K562 (cell line): Measurements from ENCODE around the gene DNAJC6. TPM values are rescaled to one million over a fixed set of nuclear protein-coding genes. Genes with fewer than 3 reads are reported as not detected.

Experiments
- ATAC-seq: fragments of 200-7000 bp; cut with Tn5 transposase; 3 replicates; pipeline ENCODE4 v1.9.1; 2020; ENCODE audit warnings: moderate library complexity
- BruUV-seq: library from RNA; stranded (reverse); fragments of 400-500 nt; replicated peaks from 2 replicates; lab custom pipeline; 2021; lab: Mats Ljungman, UMichigan
- CTCF ChIA-PET: fragments of 300-600 bp; formaldehyde crosslinking; extraction: SDS; loops from one replicate; lab custom pipeline; 2021; ENCODE audit warnings: low intra/inter-chr PET ratio; lab: Yijun Ruan, JAX
- POLR2A ChIA-PET: fragments of 300-600, 350-650 bp; sonication (Branson Sonifier 250); formaldehyde crosslinking; extraction: SDS; loops from one replicate; lab custom pipeline; 2021; ENCODE audit warnings: antibody characterized with exemption, inconsistent platforms; lab: Yijun Ruan, JAX
- DNase-seq, 4 experiments: peaks; one replicate each; pipeline versions ENCODE4 v3.0.0 to v3.0.0-alpha.2; 2011 to 2018; ENCODE audit warnings: low spot score in 3 of 4, mixed read lengths in 3 of 4; ENCODE audit errors: extremely low read depth in 1 of 4
- FAIRE-seq: peaks from 2 replicates; lab custom pipeline; 2011; peaks lifted over from hg19 to GRCh38; lab: Jason Lieb, UNC
- H2AFZ ChIP-seq: 2 replicates; pipeline ENCODE4 v1.6.0; 2011; ENCODE audit warnings: low read depth, low read length, control low read depth, inconsistent platforms
- H3K27ac ChIP-seq: fragments of 200-600 bp; 3 replicates; pipeline ENCODE4 v1.8.0; 2011; ENCODE audit warnings: low read depth, mild to moderate bottlenecking, control low read depth, inconsistent platforms, low read length, moderate library complexity, mixed read lengths; ENCODE audit errors: extremely low read depth
- H3K27me3 ChIP-seq, 2 experiments: fragments of 300-600 bp in 1 of 2; 2 replicates in 1 of 2; 3 replicates in 1 of 2; pipeline versions ENCODE4 v1.6.0 to v1.8.0; 2011; ENCODE audit warnings: inconsistent platforms in 2 of 2, low read length in 2 of 2, mild to moderate bottlenecking in 1 of 2, mixed read lengths in 1 of 2, moderate library complexity in 1 of 2; ENCODE audit not compliant: control insufficient read depth in 2 of 2, insufficient read depth in 2 of 2
- H3K36me3 ChIP-seq: fragments of 300-600 bp; 3 replicates; pipeline ENCODE4 v1.8.0; 2011; ENCODE audit warnings: mild to moderate bottlenecking, low read length, inconsistent platforms; ENCODE audit not compliant: control insufficient read depth, insufficient read depth
- H3K4me1 ChIP-seq, 2 experiments: fragments of 200-600 bp in 1 of 2; replicated peaks in 1 of 2; 2 replicates in 1 of 2; 3 replicates in 1 of 2; pipeline versions ENCODE4 v1.5.1 to v1.8.0; 2011; ENCODE audit warnings: inconsistent platforms in 2 of 2, low read length in 2 of 2, mild to moderate bottlenecking in 1 of 2, mixed read lengths in 1 of 2, moderate library complexity in 1 of 2; ENCODE audit not compliant: control insufficient read depth in 2 of 2, insufficient read depth in 2 of 2
- H3K4me2 ChIP-seq: 2 replicates; pipeline ENCODE4 v1.6.1; 2011; ENCODE audit warnings: low read length, control low read depth, inconsistent platforms, mixed read lengths; ENCODE audit not compliant: insufficient read depth
- H3K4me3 ChIP-seq: fragments of 200-600 bp; sonication (generic), shearing (Covaris generic); 2 replicates; pipeline ENCODE4 v1.5.1; 2016; ENCODE audit warnings: control low read depth, inconsistent platforms
- H3K79me2 ChIP-seq: fragments of 200-600 bp; 3 replicates; pipeline ENCODE4 v1.8.0; 2011; ENCODE audit warnings: low read length, inconsistent platforms; ENCODE audit not compliant: control insufficient read depth, insufficient read depth
- H3K9ac ChIP-seq, 2 experiments: 2 replicates each; pipeline versions ENCODE4 v1.6.0 to v1.6.1; 2011; ENCODE audit warnings: low read depth in 2 of 2, low read length in 2 of 2, control low read depth in 1 of 2, inconsistent platforms in 1 of 2, mild to moderate bottlenecking in 1 of 2, mixed read lengths in 1 of 2; ENCODE audit not compliant: insufficient read depth in 1 of 2
- H3K9me1 ChIP-seq: one replicate; pipeline ENCODE4 v1.6.0; 2011; ENCODE audit warnings: inconsistent platforms, mild to moderate bottlenecking, low read length, moderate library complexity; ENCODE audit not compliant: control insufficient read depth, insufficient read depth
- H3K9me3 ChIP-seq: replicated peaks from 2 replicates; pipeline ENCODE4 v1.5.1; 2011; ENCODE audit warnings: low read depth, low read length, inconsistent platforms; ENCODE audit not compliant: control insufficient read depth, insufficient read depth
- H4K20me1 ChIP-seq: replicated peaks from 2 replicates; pipeline ENCODE4 v1.6.1; 2011; ENCODE audit warnings: low read length, inconsistent platforms, mixed read lengths; ENCODE audit not compliant: control insufficient read depth, insufficient read depth
- BCOR ChIP-seq: fragments of 450-650 bp; IDR thresholded peaks from 2 replicates; pipeline ENCODE4 v1.6.1; 2016
- CC2D1A ChIP-seq: fragments of 450-650 bp; IDR thresholded peaks from 2 replicates; pipeline ENCODE4 v1.6.1; 2017; ENCODE audit warnings: mild to moderate bottlenecking
- CCNT2 ChIP-seq: IDR thresholded peaks from 2 replicates; pipeline ENCODE4 v1.6.1; 2011; ENCODE audit warnings: borderline replicate concordance, low read depth, mild to moderate bottlenecking, moderate library complexity, mixed read lengths, low read length; ENCODE audit not compliant: insufficient read length; ENCODE audit errors: extremely low read depth
- JUN ChIP-seq, 2 experiments: sonication (generic) in 1 of 2; formaldehyde crosslinking in 1 of 2; IDR thresholded peaks; 2 replicates each; pipeline versions ENCODE4 v1.6.1 to v1.8.0; 2012 to 2022; ENCODE audit warnings: borderline replicate concordance in 2 of 2, mild to moderate bottlenecking in 2 of 2, improper control_type of control experiment in 1 of 2, low read depth in 1 of 2, low read length in 1 of 2, missing genetic modification reagents in 1 of 2
- WGBS: fragments of 100-300 bp; shearing (Covaris generic); methylation state at CpG from one replicate; pipeline ENCODE4 v1.1.6; 2016; ENCODE audit warnings: low coverage, mixed read lengths; ENCODE audit not compliant: insufficient coverage; ENCODE audit errors: missing lambda C conversion rate; 5-methylcytosine and 5-hydroxymethylcytosine counted together
- in situ Hi-C: fragments of 300-500 bp; cut with MboI; formaldehyde crosslinking; loops from 4 replicates; pipeline ENCODE4 v1.15.0; 2018; ENCODE audit warnings: inconsistent platforms, mixed read lengths
- intact Hi-C: fragments of 100-400 bp; cut with micrococcal nuclease; formaldehyde crosslinking; loops from 2 replicates; pipeline ENCODE4 v1.14.2; 2022
- polyA plus RNA-seq, 8 experiments: library from polyadenylated mRNA; depleted of rRNA in 4 of 8; stranded (reverse) in 5 of 8; unstranded in 3 of 8; fragments of >200 nt; fragmentation: Nextera tagmentation in 2 of 8; fragmentation: Illumina TruSeq in 1 of 8; extraction: Ambion mirVana in 2 of 8; extraction: Trizol in 1 of 8; gene quantifications; 2 replicates each; pipeline versions ENCODE4 v1.2.1 to v1.2.3, GENCODE V29; 2011 to 2014; ENCODE audit warnings: inconsistent platforms in 1 of 8, missing spikeins in 1 of 8
- total RNA-seq, 7 experiments: library from RNA; depleted of rRNA in 6 of 7; stranded (reverse); fragments of >200 nt in 6 of 7; fragmentation: Illumina TruSeq in 2 of 7; extraction: Trizol in 2 of 7; gene quantifications; 2 replicates each; pipeline versions ENCODE4 v1.2.1 to v1.2.3, GENCODE V29; 2011 to 2021; ENCODE audit warnings: low replicate concordance in 1 of 7

DNAJC6 gene
- total and polyA plus RNA-seq, 9 of the 15 experiments (the other 6 are each of a cell fraction or from before 2014, with no cell fraction given) = 6.7 to 78.7 (median 28.0) TPM

- TF ChIP-seq CC2D1A = peak; percentile 62; the same call in 1 of the 2 replicates
Observed at GRCh38 chr1:65429078-65429477, 119.7 kb downstream of the DNAJC6 start (continued).

GRCh38 chr1:65429806-65430205 is 120.5 kb downstream of the DNAJC6 start:
- no peak for TF ChIP-seq JUN (IDR thresholded peaks at IDR 0.05; ENCODE audit: borderline replicate concordance, low read depth, low read length)
- no peak for TF ChIP-seq JUN (CRISPR knock-in tag; IDR thresholded peaks at IDR 0.05; ENCODE audit: borderline replicate concordance)
- TF ChIP-seq CCNT2 = no peak
- no peak for TF ChIP-seq BCOR
- TF ChIP-seq, all 486 proteins: peak for 0
- Histone ChIP-seq H3K9me3 (no peaks in the 10 kb centered on the region), H3K9me1 (no peaks in the 10 kb centered on the region), H3K27me3 (no peaks in the 10 kb centered on the region), H3K4me1 (peaks cover 0 to 11% of the 10 kb centered on the region in 2 experiments; a peak in 4 of 5 replicates), H4K20me1 (no peaks in the 10 kb centered on the region), H2AFZ (no peak overlapping the region), H3K4me2 (no peak overlapping the region), H3K36me3 (peaks cover 91% of the 10 kb centered on the region), H3K4me3 (no peak overlapping the region), H3K9ac (no peak overlapping the region), H3K79me2 (peaks cover 76% of the 10 kb centered on the region), H3K27ac (no peak overlapping the region)
- WGBS = 83% methylated on average over 7 of the region's 7 CpGs
- ATAC-seq (no peak), FAIRE-seq (no peak), DNase-seq (no peak)
- ChIA-PET POLR2A (interaction anchor here (1.2 to 1.5 kb wide), 2 partner anchors 11 to 258 kb away, joined by 3 to 7 read pairs; no protein-coding TSS in a partner anchor), CTCF (no interaction called here)
- intact Hi-C loops (loop anchor here (5.0 to 10.0 kb wide), 2 partner anchors 97 to 525 kb away; no protein-coding TSS in a partner anchor), in situ Hi-C loops (loop anchor here (10.0 kb wide), 2 partner anchors 265 to 365 kb away; no protein-coding TSS in a partner anchor)
- no TSS peak for BruUV-seq
